T-helper 1 cell treated with Interleukin-12 subunit alpha and Interleukin-12 subunit beta and Interleukin-4 antibody, amounts not matched to agents 30 ng/mL and 1 ng/mL, for 36 hours (primary cell): ENCODE data around the gene SSC5D. TPM values are rescaled to one million over a fixed set of nuclear protein-coding genes. Genes with fewer than 3 reads are reported as not detected.
"Not testable (repeated sequence)": the region's sequence is repeated elsewhere in the genome, so short reads cannot be mapped to it uniquely, and the experiment has no call there.

ENCODE experiments used
- intact Hi-C: fragments of 100-400 bp; cut with micrococcal nuclease; formaldehyde crosslinking; loops from one replicate; pipeline ENCODE4 v1.15.1; 2024
- total RNA-seq: library from RNA; stranded (reverse); gene quantifications from 2 replicates; pipeline ENCODE4 v1.2.3, GENCODE V29; 2022

The SSC5D gene
- total RNA-seq, 1 donor from 2014 or later = 0.39 TPM

DNA sequence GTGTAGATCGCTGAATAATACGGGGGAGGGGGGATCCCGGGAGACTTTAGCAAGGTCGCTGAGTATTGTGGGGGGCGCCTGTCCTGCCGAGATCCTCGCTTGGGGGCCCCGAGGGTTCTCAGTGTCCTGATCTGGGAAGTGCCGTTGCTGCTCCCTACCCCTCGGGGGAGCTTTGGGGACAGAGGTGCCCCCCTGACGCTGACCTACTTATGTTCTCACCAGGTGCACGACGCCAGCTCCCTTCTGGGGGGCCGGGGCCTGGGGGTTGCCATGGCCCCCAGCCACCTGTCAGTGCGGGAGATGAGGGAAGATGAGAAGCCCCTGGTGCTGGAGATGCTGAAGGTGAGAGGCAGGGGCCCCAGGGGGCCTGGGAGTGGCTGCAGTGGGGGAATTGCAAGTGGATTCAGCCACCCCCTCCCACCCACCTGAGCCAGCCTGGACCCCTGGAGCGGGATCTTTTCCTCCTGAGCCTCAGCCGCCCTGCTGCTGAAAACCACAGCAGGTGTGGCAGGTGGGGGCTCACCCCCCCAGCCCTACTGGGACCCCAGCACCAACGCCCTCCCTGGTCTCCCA, 2.7 kb upstream of the SSC5D start:
- intact Hi-C loops = loop anchor here (1.0 kb wide), 1 partner anchor 9 kb away; the partner anchor contains the start of gene ZNF628

- intact Hi-C loops = no loop called here
Measured at GRCh38 chr19:55486043-55486970, 1.9 kb upstream of the SSC5D start.

DNA sequence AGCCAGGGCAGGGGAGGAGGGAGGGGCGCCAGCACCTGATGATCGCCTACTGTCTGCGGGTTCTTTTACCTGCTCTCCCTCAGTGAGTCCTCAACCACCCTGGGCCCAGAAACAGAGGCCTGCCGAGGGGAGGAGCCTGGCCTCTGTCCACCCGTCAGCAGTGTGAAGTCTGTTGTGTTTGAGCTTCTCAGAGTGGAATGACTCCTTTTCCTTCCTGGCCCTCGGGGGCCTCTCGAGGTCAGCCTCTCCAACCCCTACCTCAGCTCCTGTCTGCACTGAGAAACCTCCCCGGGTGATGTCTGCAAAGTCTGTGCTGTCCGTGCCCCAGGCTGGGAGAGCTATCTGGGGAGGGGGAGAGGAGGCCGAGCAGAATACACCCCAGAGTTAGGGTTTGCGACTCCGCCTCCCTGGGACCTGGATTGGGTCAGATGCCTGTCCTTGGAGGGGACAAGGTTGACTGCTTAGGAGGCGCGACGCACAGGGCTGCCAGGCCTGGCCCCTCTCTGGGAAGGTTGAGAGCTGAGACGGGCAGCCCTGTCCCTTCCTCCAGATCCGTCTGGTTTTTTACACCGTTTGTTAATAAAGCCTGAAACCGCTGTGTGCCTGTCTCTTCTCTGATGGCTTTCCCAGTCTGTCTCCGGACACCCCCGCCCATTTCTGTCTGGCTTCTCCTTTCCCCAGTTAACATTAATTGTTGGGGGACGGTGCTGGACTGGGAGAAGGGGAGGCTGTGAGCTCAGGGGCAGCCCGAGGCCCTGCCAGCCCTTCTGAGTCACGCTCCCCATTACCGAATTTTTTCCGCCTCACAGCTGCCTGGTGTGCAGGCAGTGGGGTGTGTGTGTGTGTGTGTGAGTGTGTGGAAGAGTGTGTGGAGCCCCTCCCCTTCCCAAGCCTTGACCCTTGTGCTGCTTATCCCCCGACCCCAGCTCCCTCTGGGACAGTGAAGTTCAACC, 989 bp upstream of the SSC5D start:
- intact Hi-C loops = no loop called here

DNA sequence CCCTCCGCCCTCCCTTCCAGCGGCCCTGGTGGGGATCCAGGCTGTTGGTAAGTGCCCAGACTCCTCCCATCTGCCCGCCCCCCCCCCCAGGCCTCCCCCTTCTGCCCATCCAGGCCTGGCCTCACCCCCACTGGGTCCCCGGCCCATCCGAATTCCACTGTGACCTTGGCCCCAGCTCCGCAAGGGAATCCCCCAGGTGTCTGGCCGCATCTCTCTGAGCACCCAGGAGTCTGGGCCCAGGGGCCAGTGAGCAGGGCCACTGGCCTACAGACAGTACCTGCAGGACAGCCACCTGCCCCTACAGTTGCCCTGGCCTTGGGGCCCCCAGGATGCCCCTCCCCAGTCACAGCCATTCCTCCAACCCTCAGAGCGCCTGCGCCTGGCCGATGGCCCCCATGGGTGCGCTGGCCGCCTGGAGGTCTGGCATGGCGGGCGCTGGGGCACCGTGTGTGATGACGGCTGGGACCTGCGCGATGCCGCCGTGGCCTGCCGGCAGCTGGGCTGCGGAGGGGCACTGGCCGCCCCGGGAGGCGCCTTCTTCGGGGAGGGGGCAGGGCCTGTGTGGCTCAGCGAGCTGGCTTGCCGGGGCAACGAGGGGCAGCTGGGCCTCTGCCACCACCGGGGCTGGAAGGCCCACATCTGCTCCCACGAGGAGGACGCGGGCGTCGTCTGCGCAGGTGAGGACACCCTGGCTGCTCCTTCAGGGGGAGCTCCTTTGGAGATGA, 912 bp downstream of the SSC5D start:
- intact Hi-C loops = no loop called here

DNA sequence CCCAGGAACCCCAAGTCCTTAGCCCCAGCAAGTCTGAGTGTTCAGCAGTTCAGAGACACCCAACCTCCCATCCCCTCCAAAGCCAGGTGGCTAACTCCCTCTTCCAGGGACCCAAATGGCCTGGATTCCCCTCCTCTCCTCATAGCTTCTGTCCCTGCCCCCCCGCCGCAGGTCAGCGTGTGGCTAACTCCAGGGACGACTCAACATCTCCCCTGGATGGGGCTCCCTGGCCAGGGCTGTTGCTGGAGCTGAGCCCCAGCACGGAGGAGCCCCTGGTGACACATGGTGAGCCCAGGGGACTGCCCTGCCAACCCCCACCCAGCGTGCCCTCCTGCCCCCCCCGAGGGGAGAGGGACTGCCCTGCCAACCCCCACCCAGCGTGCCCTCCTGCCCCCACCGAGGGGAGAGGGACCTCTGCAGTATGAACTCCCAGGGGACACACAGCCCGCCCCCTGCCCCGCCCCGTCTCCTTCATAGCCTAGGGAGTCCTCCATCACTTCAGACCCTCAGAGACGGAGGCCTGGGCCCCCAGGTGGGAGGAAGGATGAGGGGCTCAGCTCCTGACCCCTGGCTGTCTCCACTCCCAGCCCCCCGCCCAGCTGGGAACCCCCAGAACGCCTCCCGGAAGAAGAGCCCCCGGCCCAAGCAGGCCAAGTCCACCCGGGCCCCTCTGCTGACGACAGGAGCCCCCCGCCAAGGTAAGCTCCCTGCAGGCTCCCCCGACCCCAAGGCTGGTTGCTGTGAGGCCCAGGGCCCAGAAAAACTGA, 1.7 kb downstream of the SSC5D start:
- intact Hi-C loops = no loop called here

DNA sequence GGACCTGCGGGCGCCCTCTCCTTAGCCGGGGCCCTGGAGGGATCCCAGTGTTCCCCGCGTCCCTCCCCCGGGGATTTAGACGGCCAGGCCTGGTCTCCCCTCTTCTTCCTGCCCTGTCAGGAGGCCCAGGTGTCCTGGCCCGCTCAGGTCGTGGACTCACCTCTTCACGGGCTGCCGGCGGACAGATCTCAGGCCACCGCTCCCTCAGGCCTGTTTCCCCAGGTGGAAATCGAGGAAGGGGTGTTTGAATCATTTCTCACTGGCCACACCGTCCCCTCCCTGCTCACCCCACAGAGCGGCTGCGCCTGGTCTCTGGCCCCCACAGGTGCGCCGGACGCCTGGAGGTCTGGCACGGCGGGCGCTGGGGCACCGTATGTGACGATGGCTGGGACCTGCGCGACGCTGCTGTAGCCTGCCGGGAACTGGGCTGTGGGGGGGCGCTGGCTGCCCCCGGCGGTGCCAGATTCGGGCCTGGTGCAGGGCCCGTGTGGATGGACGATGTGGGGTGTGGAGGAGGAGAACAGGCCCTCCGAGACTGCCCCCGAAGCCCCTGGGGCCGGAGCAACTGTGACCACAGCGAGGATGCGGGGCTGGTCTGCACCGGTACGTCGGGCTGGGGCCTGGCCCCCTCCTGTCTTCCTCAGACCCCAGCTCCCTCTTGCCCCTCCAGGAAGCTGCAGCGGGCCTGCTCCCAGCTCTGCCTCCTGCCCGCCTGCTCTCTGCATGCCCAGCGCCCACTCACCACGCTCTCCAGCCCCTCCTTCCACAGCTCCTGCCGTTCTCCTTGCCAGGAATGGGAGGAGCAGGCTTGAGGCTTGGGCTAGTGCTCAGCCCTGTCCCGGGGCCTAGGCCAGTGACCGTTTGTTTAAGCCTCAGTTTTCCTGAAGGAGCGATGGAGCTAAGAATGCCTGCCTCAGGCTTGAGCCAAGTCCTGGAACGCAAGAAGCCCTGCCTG, 2.5 kb downstream of the SSC5D start:
- intact Hi-C loops = no loop called here

DNA sequence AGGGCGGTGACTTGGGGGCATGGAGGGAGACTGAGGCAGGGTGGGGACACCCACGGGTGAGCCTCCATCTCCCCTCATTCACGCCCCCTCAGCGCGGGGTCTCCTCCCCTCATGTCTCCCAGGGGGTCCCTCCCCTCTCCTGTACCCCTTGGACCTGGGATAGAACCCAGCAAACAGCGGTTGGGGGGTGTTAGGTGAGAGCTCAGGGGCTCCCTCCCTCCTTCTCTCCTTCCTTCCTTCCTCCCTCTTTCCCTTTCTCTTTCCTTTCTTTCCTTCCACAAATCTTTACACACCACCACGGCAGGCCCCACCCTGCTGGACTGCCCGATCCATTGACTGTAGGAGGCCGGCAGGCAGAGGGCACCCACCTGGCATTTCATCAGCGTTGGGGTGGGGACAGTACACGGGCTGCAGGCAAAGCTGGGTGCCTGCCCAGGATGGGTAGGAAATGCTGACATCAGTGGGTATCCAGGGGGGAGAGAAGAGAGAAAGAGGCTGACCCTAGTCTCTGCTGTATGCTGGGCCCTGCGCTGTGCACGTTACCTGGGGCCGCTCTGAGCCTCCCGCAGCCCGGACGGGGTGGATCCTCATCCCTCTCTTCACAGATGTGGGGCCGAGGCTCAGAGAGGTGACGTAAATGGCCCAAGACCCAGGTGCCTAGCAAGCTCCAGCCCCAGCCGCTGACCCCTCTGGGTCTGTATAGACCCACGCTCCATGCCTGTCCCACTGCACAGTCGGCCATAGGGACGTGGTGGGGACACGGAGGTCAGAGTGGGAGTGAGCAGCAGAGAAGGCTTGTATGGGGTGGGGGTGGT, 3.5 kb downstream of the SSC5D start:
- intact Hi-C loops = no loop called here

- intact Hi-C loops = no loop called here
Measured at GRCh38 chr19:55492362-55492944, 4.2 kb downstream of the SSC5D start.

- intact Hi-C loops = no loop called here
Measured at GRCh38 chr19:55493052-55493644, 4.9 kb downstream of the SSC5D start.

- intact Hi-C loops = no loop called here
Measured at GRCh38 chr19:55493645-55494171, 5.5 kb downstream of the SSC5D start.

DNA sequence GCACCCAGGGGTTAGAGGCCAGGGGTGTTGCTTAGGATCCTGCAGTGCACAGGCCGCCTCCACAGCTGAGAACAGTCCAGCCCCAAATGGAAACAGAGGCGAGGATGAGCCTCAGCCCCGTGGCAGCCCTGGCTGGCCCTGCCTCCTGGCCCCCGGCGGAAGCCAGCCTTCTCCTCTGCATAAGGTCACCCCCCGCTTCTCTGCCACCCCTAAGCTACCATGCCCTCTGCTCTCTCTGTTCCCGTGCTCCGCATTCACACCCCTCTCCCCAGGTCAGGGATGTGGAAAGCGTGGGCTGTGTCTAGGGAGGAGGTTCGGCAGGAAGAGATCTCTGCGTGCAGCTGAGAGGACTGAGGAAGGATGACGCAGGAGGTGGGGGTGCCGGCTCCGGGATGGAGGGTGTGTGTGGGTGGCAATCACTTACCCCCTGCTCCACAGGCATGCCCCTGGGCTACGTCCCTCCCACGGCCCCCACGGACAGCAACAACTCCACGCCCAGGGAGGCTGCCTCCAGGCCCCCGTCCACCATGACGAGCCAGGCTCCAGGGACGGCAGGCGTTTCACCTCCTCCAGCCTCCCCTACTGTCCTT, 6.0 kb downstream of the SSC5D start:
- intact Hi-C loops = no loop called here

GRCh38 chr19:55495646-55496349, 7.6 kb downstream of the SSC5D start:
- intact Hi-C loops = no loop called here

DNA sequence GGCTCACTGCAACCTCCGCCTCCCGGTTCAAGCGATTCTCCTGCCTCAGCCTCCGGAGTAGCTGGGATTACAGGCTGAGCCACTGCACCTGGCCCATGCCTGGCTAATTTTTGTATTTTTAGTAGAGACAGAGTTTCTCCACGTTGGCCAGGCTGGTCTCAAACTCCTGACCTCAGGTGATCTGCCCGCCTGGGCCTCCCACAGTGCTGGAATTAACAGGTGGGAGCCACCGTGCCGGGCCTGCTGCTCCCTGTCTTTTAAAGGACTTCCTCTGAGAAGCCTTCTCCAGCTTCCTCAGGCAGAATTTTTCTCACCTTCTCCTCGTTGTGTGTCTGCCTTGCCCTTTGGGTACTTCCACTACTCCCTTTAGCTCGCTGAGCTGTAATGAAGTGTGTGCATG, 8.6 kb downstream of the SSC5D start:
- intact Hi-C loops = not testable (repeated sequence)

GRCh38 chr19:55497763-55498162, 9.5 kb downstream of the SSC5D start:
- intact Hi-C loops = no loop called here

GRCh38 chr19:55498246-55498840, 10.1 kb downstream of the SSC5D start:
- intact Hi-C loops = no loop called here
